LoVo (cell line): ENCODE results near the gene PTK7.
A peak's percentile ranks its signal among the peaks of the same experiment; 100 is the strongest.

Experiments
- DNase-seq: peaks from one replicate; pipeline ENCODE4 v3.0.0-alpha.2; 2016; ENCODE audit warnings: low spot score

The PTK7 gene

DNA sequence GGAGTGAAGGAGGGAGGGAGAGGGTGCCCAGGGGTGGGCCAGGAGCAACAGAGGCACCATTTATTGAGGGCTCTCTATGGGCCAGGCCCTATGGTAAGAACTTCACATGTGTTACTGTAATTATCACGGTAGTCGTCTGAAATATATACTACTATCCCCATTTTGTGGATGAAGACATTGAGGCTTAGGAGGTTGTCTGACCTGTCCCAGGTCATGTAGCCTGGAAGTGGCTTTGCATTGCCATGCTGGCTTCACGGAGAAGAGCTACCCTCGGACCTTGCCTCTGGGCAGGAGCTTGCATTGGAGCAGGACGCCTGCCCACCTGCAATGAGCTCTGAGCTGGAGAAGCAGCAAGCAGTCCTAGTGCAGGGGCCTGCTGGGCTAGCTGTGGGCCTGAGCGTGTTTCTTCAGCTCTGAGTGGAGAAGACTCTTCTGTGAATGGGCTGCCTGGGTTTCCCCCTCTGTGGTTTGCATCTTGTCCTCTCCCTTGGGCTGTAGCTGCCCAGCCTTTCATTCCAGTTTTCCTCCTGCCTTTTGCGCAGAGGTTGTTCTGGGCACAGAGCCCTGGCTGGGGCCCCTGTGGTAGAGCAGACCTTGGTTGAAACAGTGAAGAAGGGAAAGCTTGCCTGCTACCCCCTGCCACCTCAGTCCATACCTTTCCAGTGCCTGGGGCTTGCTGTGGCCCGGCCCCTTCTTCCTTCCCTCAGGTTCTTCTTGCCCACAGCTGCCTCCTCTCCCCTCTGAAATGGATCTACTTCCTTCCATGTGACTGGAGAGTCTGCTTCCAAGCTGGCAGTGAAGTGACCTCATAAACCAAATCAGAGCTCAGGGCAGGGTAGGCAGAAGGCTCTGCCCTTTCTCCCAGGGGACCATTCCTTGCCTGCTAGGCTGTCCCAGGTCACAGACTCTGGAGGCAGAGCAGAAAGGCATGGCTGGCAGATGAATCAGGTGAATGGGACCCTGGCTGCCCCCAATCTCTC lies 70.9 kb downstream of the PTK7 start:
- no peak for DNase-seq

- no peak for DNase-seq
Observed at GRCh38 chr6:43147691-43148477, 71.8 kb downstream of the PTK7 start.

GRCh38 chr6:43149265-43149664 lies 73.2 kb downstream of the PTK7 start:
- no peak for DNase-seq

DNA sequence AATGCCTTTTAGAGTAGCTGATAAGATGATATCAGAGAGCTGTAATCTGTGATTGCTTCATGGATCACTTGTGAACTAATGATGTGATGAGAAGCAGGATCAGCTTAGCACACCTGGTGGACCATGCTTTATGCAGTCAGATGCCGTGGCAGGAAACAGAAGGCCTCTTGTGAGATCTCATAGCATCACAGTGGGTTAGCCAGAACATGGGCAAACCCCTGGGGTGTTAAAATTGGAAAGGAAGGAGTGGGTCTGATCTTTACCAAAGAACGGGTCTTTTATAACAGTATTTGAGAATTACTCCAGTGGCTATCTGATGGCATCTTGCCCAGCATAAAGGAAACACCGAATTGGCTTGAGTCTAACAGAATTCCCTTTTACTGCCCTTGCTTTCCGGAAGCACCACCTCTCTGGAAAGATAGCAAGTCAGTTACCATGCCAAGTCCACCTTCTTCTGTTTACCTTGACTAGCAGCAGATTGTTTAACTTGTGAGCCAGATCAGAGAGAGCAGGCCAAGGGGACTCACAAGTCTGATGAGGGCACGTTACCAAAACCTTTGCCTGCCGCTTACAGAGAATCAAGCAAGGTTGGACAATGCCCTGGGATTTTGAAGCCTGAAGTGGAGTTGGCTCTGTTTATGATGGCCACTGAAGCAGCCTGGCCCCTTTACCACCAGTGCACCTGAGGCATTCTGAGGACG lies 74.1 kb downstream of the PTK7 start:
- no peak for DNase-seq

- no peak for DNase-seq
Observed at GRCh38 chr6:43159599-43159998, 83.5 kb downstream of the PTK7 start.

DNA sequence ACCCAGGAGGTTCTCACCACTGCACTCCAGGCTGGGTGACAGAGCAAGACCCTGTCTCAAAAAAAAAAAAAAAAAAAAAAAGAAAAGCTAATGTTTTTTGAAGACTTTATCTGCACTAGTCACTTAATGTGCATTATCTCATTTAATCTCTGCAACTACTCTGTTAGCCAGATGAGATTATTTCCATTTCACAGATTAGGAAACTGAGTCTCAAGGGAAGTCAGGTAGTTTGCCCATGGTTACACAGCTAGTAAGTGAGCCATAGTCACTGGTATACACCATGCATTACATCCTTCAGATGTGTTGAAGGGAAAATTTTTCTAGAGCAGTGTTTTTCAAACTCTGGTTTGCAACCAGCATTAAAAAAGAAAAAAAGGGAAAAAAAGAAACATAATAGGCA lies 87.8 kb downstream of the PTK7 start:
- DNase-seq: no peak

- peak; percentile 86 for DNase-seq
Observed at GRCh38 chr6:43170417-43170930, 94.4 kb downstream of the PTK7 start.

GRCh38 chr6:43170931-43171706 lies 95.0 kb downstream of the PTK7 start, which contains the start of gene SRF:
TSS of gene SRF (plus strand) at chr6:43171269. CDS start at chr6:43171657, 388 bp downstream.
- DNase-seq: peak; percentile 99

GRCh38 chr6:43171707-43172103 lies 95.6 kb downstream of the PTK7 start:
- no peak for DNase-seq

DNA sequence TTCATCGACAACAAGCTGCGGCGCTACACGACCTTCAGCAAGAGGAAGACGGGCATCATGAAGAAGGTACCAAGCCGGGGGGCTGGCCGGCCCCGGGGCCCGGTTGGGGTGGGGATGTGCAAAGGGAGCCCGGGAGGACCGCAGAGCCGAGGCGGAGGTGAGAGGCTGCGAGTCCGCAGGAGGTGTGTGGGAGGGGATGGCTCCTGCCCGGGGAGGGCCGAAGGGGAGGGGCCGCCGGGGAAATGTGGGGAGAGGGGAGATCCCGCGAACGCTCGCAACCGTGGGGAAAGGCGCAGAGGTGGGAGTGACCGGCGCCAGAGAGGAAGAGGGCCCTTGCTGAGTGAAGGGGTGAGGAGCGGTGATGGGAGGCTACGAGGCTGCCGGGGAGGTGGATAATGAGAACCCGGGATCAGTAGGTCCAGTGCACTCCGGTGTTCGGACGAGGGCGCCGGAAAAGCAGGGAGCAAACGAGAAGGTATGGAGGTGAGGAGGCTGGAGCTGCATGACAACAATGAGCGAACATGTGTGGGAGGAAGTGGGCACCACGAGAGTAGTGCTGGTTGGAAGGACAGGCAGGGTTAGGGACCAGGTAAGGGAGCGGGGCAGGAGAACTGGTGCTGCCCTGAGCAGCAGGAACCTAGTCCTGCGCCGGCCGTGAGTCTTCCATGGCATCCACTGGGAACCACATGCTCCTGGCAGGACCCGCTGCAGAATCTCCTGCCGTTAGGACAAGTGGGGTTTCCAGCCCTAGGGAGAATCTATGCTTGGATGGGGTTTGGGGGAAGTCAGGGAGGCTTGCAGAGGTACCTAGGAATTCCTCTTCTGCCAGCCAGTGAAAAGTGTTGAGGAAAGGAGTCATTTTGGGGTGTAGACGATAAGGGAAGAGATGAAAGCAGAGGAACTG lies 96.2 kb downstream of the PTK7 start:
- peak; percentile 18 for DNase-seq

DNA sequence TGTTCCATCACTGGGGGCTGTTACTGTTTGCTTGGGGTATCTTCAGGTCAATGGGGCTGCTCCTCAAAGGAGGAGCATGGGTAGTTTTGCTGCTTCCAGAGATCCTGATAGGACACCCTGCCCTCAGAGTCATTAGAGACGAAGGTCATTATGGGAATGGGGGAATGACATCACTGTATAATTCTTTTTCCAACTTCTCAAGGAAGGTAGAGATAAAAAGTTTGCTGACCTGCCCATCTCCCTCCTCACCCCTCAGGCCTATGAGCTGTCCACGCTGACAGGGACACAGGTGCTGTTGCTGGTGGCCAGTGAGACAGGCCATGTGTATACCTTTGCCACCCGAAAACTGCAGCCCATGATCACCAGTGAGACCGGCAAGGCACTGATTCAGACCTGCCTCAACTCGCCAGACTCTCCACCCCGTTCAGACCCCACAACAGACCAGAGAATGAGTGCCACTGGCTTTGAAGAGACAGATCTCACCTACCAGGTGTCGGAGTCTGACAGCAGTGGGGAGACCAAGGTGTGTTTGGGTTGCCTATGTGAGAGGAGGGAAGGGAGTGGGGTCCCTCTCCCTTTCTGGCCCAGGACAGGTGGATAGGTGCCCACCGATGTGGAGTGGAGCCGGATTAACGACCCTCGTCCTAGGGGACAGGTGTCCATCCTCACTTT lies 97.6 kb downstream of the PTK7 start:
- DNase-seq: no peak

DNA sequence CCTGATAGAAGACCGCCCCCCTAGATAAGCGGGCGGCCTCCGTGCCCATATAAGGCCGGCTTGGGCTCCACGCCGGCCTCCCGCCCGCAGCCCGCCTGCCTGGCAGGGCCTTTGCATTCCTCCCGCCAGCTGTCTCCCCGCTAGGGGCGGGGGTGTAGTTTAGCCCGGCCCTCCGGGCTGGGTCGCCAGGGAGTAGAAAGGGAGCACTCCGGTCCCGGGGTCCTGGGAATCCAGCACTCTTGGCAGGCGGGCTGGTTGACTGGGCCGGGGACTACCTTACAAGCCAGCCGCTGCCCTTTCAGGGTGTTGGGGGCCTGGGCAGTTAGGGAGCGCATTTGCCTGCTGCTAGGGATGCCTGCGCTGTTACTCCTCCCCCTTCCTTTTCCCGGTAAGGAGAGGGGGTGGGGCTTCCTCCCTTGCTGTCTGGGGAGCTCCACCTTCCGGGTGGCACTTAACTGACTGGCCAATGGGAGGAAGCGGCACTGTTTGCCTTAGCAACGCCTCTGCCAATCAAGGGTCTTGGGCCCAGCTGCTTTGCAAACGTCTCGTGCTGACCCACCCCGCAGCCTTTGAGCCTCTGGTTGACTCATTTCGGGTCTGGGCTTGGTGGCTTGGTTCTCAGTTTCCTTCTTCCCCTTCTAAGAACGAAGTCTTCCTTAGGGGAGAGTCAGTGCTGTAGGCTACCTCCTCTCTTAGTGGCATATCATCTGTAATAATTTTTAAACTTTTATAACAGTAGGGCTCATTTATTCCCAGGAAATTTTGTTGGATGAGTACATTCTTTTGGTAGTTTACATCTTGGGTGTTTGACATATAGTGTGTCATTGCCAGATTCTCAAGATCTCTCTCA lies 98.4 kb downstream of the PTK7 start:
- DNase-seq: peak; percentile 94

GRCh38 chr6:43175676-43176422 lies 99.7 kb downstream of the PTK7 start:
- DNase-seq: no peak

DNA sequence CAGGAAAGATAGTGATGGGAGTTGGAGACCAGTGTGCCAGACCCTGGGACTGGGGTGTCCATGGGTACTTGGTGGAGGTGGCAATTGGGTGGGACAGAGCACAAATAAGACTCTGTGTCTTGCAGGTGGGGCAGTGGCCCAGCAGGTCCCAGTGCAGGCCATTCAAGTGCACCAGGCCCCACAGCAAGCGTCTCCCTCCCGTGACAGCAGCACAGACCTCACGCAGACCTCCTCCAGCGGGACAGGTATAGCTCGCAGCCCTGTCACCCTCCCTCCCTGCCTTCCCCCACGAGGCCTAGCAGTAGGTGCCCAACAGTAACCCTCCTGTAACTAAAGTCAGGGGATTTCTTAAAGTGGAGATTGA lies 100.3 kb downstream of the PTK7 start:
- DNase-seq: no peak

GRCh38 chr6:43178150-43178549 lies 102.0 kb downstream of the PTK7 start:
- no peak for DNase-seq

DNA sequence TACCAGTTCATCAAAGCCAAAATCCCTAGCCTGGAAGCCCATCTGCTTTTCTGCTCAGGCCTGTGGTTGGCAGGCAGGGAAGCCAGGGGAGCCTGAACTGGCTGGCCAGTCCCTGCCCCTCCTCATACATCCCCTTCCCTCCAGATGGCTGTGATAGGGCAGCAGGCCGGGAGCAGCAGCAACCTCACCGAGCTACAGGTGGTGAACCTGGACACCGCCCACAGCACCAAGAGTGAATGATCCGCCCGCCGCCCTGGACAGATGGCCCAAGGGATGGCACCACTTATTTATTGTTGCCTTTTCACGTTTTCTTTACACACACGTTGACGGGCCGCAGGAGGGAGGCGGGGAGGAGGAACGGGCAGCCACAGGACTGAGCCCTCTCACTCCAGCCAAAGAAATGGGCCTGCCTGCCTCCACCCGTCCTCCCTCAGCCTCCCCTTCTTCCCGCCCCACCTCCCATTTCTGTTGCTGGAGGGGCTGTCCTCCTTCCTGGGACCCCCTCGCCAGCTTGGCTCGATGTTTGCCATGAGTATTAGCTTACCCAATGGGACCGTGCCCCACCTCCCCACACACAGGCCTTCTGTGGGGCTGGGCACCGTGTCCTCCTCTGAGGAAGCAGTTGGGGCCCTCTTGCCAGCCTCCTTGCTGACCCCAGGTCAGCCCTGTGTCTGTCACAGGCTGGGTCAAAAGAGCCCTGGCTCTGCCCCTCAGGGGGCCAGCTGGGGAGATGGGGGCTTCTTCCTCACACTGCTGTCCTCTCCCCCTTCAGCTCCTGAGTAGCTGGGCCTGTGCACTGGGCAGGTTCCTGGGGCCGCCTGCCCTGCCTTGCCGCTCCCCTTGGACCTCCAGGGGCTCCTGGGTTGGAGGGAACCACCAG lies 103.1 kb downstream of the PTK7 start:
- DNase-seq: no peak

DNA sequence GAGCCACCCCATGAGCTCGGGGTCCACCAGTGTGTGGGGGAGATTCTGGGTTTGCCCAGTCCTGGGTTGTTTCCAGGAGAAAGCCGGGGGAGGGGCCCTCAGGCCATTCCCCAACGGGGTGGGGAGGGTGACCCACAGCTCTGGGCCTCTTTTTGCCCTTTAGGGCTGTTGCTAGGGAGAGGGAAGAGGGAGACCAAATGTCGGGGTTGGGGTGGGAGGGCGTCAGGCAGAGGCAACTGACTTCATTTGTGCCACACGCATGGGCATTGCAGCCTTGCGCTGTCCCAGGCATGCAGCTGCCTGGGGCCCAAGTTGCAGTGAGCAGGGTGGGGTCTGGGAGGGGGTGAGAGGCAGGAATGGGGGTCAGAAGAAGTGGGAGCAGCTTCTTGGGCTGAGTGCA lies 103.9 kb downstream of the PTK7 start:
- DNase-seq: no peak
